ENCODE results near the gene NPAS3.

- TF ChIP-seq EZH2 (IDR thresholded peaks at IDR 0.05; ENCODE audit: low read length, missing control alignments) (no peak), CTCF (conservative IDR thresholded peaks at IDR 0.05 in 1 of 2, IDR thresholded peaks at IDR 0.05 in 1 of 2; ENCODE audit: low read depth in 1 of 2, low read length in 2 of 2) (no peak)
These were observed 609.9 kb downstream of the NPAS3 start for GRCh38 chr14:33548606-33549005.
